ENCODE data around the gene GH1. TPM values are rescaled to one million over a fixed set of nuclear protein-coding genes. Genes with fewer than 3 reads are reported as not detected.
"Not testable (repeated sequence)": the region's sequence is repeated elsewhere in the genome, so short reads cannot be mapped to it uniquely, and the experiment has no call there.

The GH1 gene
- total RNA-seq, result under 1 TPM in 1 of 2 donors, not detected in 1; 0.43 TPM
- not detected for polyA plus RNA-seq (ENCODE audit: insufficient read depth, low read depth, low replicate concordance)
- long read RNA-seq, donor 1, result 0 reads
- long read RNA-seq, donor 2, result 0 reads

- H3K27ac ChIP-seq; H3K9me3 ChIP-seq; DNase-seq; H3K4me3 ChIP-seq; H3K4me1 ChIP-seq; H3K27me3 ChIP-seq; H3K36me3 ChIP-seq (ENCODE audit: low read depth, missing control alignments): not testable (repeated sequence)
- WGBS, 2 donors, result 52 to 61% methylated on average over 10 of the region's 10 CpGs
- intact Hi-C loops (cut with DNase I; ENCODE audit: low total_unique reads), result loop anchor here (10.0 kb wide), 1 partner anchor 106 kb away; the partner anchor contains the start of gene ICAM2
Measured at GRCh38 chr17:63918789-63919305, at the start of gene GH1. TSS of gene GH1 (minus strand) at chr17:63918839. CDS start at chr17:63918776, 63 bp downstream.

- H3K4me1 ChIP-seq, result peaks cover 5% of the 10 kb centered on the region
- WGBS, 2 donors, result 90 to 92% methylated on average over 14 to 19 of the region's 19 CpGs
- no peak for DNase-seq
- no peak overlapping the region for H3K27ac ChIP-seq
- no peak for TF ChIP-seq CTCF (IDR thresholded peaks at IDR 0.05)
- no peak for TF ChIP-seq POLR2A (IDR thresholded peaks at IDR 0.05)
- intact Hi-C loops (cut with DNase I; ENCODE audit: low total_unique reads), result no loop called here
- H3K4me3 ChIP-seq, result no peak overlapping the region
- H3K27me3 ChIP-seq, result no peaks in the 10 kb centered on the region
- H3K9me3 ChIP-seq, result no peaks in the 10 kb centered on the region
- H3K36me3 ChIP-seq (ENCODE audit: low read depth, missing control alignments), result no peaks in the 10 kb centered on the region
Measured at GRCh38 chr17:63967953-63968352, 49.3 kb upstream of the GH1 start.

- Histone ChIP-seq H3K36me3 (ENCODE audit: low read depth, missing control alignments) (no peaks in the 10 kb centered on the region), H3K4me1 (peaks cover 7% of the 10 kb centered on the region), H3K4me3 (no peak overlapping the region), H3K9me3 (no peaks in the 10 kb centered on the region), H3K27me3 (no peaks in the 10 kb centered on the region), H3K27ac (no peak overlapping the region)
- TF ChIP-seq CTCF (IDR thresholded peaks at IDR 0.05) (no peak), POLR2A (IDR thresholded peaks at IDR 0.05) (no peak)
- intact Hi-C loops (cut with DNase I; ENCODE audit: low total_unique reads), result no loop called here
- no peak for DNase-seq
- 86 to 91% methylated on average over 11 of the region's 11 CpGs for WGBS, 2 donors
Measured at GRCh38 chr17:63966646-63967264, 48.1 kb upstream of the GH1 start.

GRCh38 chr17:63963123-63963522 is 44.5 kb upstream of the GH1 start:
- Histone ChIP-seq H3K4me3 (no peak overlapping the region), H3K36me3 (ENCODE audit: low read depth, missing control alignments) (no peaks in the 10 kb centered on the region), H3K27me3 (no peaks in the 10 kb centered on the region), H3K9me3 (no peaks in the 10 kb centered on the region), H3K27ac (no peak overlapping the region), H3K4me1 (peaks cover 7% of the 10 kb centered on the region)
- intact Hi-C loops (cut with DNase I; ENCODE audit: low total_unique reads), result no loop called here
- 71 to 89% methylated on average over 4 of the region's 4 CpGs for WGBS, 2 donors
- TF ChIP-seq POLR2A (IDR thresholded peaks at IDR 0.05), result no peak
- no peak for TF ChIP-seq CTCF (IDR thresholded peaks at IDR 0.05)
- DNase-seq, result no peak

GRCh38 chr17:63962298-63962744 is 43.7 kb upstream of the GH1 start:
- H3K36me3 ChIP-seq (ENCODE audit: low read depth, missing control alignments), result no peaks in the 10 kb centered on the region

More at GRCh38 chr17:63962298-63962744, 43.7 kb upstream of the GH1 start:
- 39 to 42% methylated on average over 5 to 10 of the region's 10 CpGs for WGBS, 2 donors
- H3K9me3 ChIP-seq, result no peaks in the 10 kb centered on the region
- DNase-seq, result no peak
- TF ChIP-seq CTCF (IDR thresholded peaks at IDR 0.05) (no peak), POLR2A (IDR thresholded peaks at IDR 0.05) (no peak)
- H3K4me3 ChIP-seq, result no peak overlapping the region
- no peaks in the 10 kb centered on the region for H3K27me3 ChIP-seq
- H3K4me1 ChIP-seq, result peaks cover 7% of the 10 kb centered on the region
- H3K27ac ChIP-seq, result no peak overlapping the region
- intact Hi-C loops (cut with DNase I; ENCODE audit: low total_unique reads), result no loop called here

Data from testis (tissue), 5 donors.